Right ventricle myocardium superior (tissue), 1 donor: ENCODE data around the gene UBAC2. TPM values are rescaled to one million over a fixed set of nuclear protein-coding genes. Genes with fewer than 3 reads are reported as not detected.
"Not testable (repeated sequence)": the region's sequence is repeated elsewhere in the genome, so short reads cannot be mapped to it uniquely, and the experiment has no call there.

Source experiments
- ATAC-seq: fragments of 200-7000 bp; cut with Tn5 transposase; one replicate; pipeline ENCODE4 v1.9.1; 2020; ENCODE audit warnings: mild to moderate bottlenecking; ENCODE audit not compliant: poor library complexity
- DNase-seq: peaks from one replicate; pipeline ENCODE4 v3.0.0-alpha.2; 2020
- intact Hi-C: fragments of 100-400 bp; cut with DNase I; formaldehyde crosslinking; loops from one replicate; pipeline ENCODE4 v1.11.2; 2022
- total RNA-seq: library from RNA; stranded (reverse); fragmentation: NEBNext Ultra II Directional; extraction: Animal tissue kit (Norgen Biotek cat#: 25700); gene quantifications from one replicate; pipeline ENCODE4 v1.2.1, GENCODE V29; 2021
- donor health status: DM: no; HTN: yes; CAD: no; lungs with severe emphysema.

Gene UBAC2
- total RNA-seq, 1 donor from 2014 or later: 35.4 TPM

- intact Hi-C loops: no loop called here
- ATAC-seq: no peak
- no peak for DNase-seq
Measured at GRCh38 chr13:99208185-99208584, 7.5 kb downstream of the UBAC2 start.

- DNase-seq (no peak), ATAC-seq (peak; percentile 21)
- intact Hi-C loops: no loop called here
Measured at GRCh38 chr13:99208845-99209527, 8.3 kb downstream of the UBAC2 start.

- DNase-seq, intact Hi-C loops, ATAC-seq: not testable (repeated sequence)
Measured at GRCh38 chr13:99210627-99211026, 10.0 kb downstream of the UBAC2 start.

GRCh38 chr13:99211421-99212035 lies 10.9 kb downstream of the UBAC2 start:
- no peak for DNase-seq
- intact Hi-C loops: no loop called here
- no peak for ATAC-seq

- intact Hi-C loops: no loop called here
- ATAC-seq: no peak
- no peak for DNase-seq
Measured at GRCh38 chr13:99214232-99214631, 13.6 kb downstream of the UBAC2 start.

GRCh38 chr13:99214731-99215130 lies 14.1 kb downstream of the UBAC2 start:
- no peak for DNase-seq
- no peak for ATAC-seq
- intact Hi-C loops: no loop called here

- intact Hi-C loops: no loop called here
- ATAC-seq (no peak), DNase-seq (no peak)
Measured at GRCh38 chr13:99215184-99215830, 14.7 kb downstream of the UBAC2 start.

GRCh38 chr13:99217461-99218110 lies 16.9 kb downstream of the UBAC2 start:
- ATAC-seq (peak; percentile 6), DNase-seq (no peak)
- intact Hi-C loops: no loop called here

- ATAC-seq: peak; percentile 37
- no peak for DNase-seq
- intact Hi-C loops: no loop called here
Measured at GRCh38 chr13:99218126-99218525, 17.5 kb downstream of the UBAC2 start.

GRCh38 chr13:99218545-99218944 lies 17.9 kb downstream of the UBAC2 start:
- ATAC-seq (peak; percentile 87), DNase-seq (peak; percentile 87)
- intact Hi-C loops: no loop called here

GRCh38 chr13:99218969-99219368 lies 18.3 kb downstream of the UBAC2 start:
- intact Hi-C loops: no loop called here
- peak; percentile 19 for ATAC-seq
- no peak for DNase-seq

GRCh38 chr13:99220199-99220935 lies 19.7 kb downstream of the UBAC2 start:
- no peak for ATAC-seq

GRCh38 chr13:99221567-99222239 lies 21.0 kb downstream of the UBAC2 start:
- ATAC-seq (no peak), DNase-seq (no peak)
- intact Hi-C loops: no loop called here

More at GRCh38 chr13:99220199-99220935, 19.7 kb downstream of the UBAC2 start:
- intact Hi-C loops: no loop called here
- no peak for DNase-seq

- no peak for DNase-seq
Measured at GRCh38 chr13:99223587-99223986, 22.9 kb downstream of the UBAC2 start.

GRCh38 chr13:99224021-99224420 lies 23.4 kb downstream of the UBAC2 start:
- ATAC-seq: no peak
- no peak for DNase-seq
- intact Hi-C loops: no loop called here

More at GRCh38 chr13:99223587-99223986, 22.9 kb downstream of the UBAC2 start:
- intact Hi-C loops: no loop called here
- ATAC-seq: no peak

- intact Hi-C loops: no loop called here
- ATAC-seq: peak; percentile 30
Measured at GRCh38 chr13:99225078-99225477, 24.4 kb downstream of the UBAC2 start.

GRCh38 chr13:99226513-99226912 lies 25.9 kb downstream of the UBAC2 start:
- intact Hi-C loops: no loop called here
- no peak for DNase-seq
- no peak for ATAC-seq

More at GRCh38 chr13:99225078-99225477, 24.4 kb downstream of the UBAC2 start:
- DNase-seq: no peak

- ATAC-seq (no peak), DNase-seq (no peak)
- intact Hi-C loops: no loop called here
Measured at GRCh38 chr13:99227331-99227900, 26.8 kb downstream of the UBAC2 start.
